ENCODE measurements around the gene MAD1L1.

The MAD1L1 gene

GRCh38 chr7:1915956-1916600 is 316.7 kb downstream of the MAD1L1 start:
- no peak for DNase-seq

GRCh38 chr7:1915326-1915725 is 317.4 kb downstream of the MAD1L1 start:
- no peak for DNase-seq

GRCh38 chr7:1914743-1915142 is 318.0 kb downstream of the MAD1L1 start:
- DNase-seq: no peak

- DNase-seq: no peak
Measured at GRCh38 chr7:1914321-1914720, 318.4 kb downstream of the MAD1L1 start.

- DNase-seq: no peak
Measured at GRCh38 chr7:1913466-1914282, 319.1 kb downstream of the MAD1L1 start.

- DNase-seq: no peak
Measured at GRCh38 chr7:1912593-1913465, 319.9 kb downstream of the MAD1L1 start.

- DNase-seq: no peak
Measured at GRCh38 chr7:1911571-1911970, 321.2 kb downstream of the MAD1L1 start.

- no peak for DNase-seq
Measured at GRCh38 chr7:1910827-1911226, 321.9 kb downstream of the MAD1L1 start.

GRCh38 chr7:1910081-1910685 is 322.6 kb downstream of the MAD1L1 start:
- no peak for DNase-seq

- no peak for DNase-seq
Measured at GRCh38 chr7:1909476-1909875, 323.3 kb downstream of the MAD1L1 start.

GRCh38 chr7:1908823-1909420 is 323.8 kb downstream of the MAD1L1 start:
- DNase-seq: no peak

GRCh38 chr7:1907751-1908365 is 324.9 kb downstream of the MAD1L1 start:
- DNase-seq: no peak

- DNase-seq: no peak
Measured at GRCh38 chr7:1906988-1907745, 325.6 kb downstream of the MAD1L1 start.

GRCh38 chr7:1906087-1906830 is 326.5 kb downstream of the MAD1L1 start:
- no peak for DNase-seq

- no peak for DNase-seq
Measured at GRCh38 chr7:1902231-1902855, 330.4 kb downstream of the MAD1L1 start.

GRCh38 chr7:1901431-1902210 is 331.1 kb downstream of the MAD1L1 start:
- DNase-seq: no peak

GRCh38 chr7:1900847-1901246 is 331.9 kb downstream of the MAD1L1 start:
- no peak for DNase-seq

- DNase-seq: no peak
Measured at GRCh38 chr7:1899951-1900762, 332.6 kb downstream of the MAD1L1 start.
